ENCODE results near the gene SRGAP3. TPM values are rescaled to one million over a fixed set of nuclear protein-coding genes. Genes with fewer than 3 reads are reported as not detected.
"Not testable (repeated sequence)": the region's sequence is repeated elsewhere in the genome, so short reads cannot be mapped to it uniquely, and the experiment has no call there.

Gene SRGAP3
- 6.8 and 7.1 TPM in 2 replicates for total RNA-seq

GRCh38 chr3:9249273-9250192, at the start of gene SRGAP3:
SRGAP3 (minus strand) TSS chr3:9249646; CDS start chr3:9248951, 695 bp downstream.
- intact Hi-C loops (cut with micrococcal nuclease): loop anchor here (1.0 to 5.0 kb wide), 4 partner anchors 25 to 277 kb away; no protein-coding TSS in a partner anchor

- intact Hi-C loops (cut with micrococcal nuclease): no loop called here
Measured at GRCh38 chr3:9298236-9298635, 48.8 kb upstream of the SRGAP3 start.

- intact Hi-C loops (cut with micrococcal nuclease): no loop called here
Measured at GRCh38 chr3:9296241-9296640, 46.8 kb upstream of the SRGAP3 start.

DNA sequence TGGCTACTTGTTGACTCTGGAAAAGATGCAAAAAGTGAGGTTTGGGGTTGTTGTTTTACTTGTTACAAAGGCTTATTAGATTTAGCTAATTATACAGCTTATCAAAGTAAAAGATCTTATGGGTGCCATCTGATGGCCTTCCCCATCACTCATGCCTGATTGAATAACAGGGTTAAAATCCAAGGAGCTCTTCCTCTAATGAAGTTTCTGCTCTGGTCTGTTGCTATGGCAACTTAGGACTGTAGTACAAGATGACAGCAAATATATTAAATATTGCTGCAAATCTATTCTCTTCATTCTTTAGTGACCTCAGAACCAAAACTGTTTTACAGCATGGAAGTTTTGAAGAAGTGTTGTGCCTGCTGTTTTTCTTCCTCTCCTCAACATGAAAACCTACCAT, 45.6 kb upstream of the SRGAP3 start:
- intact Hi-C loops (cut with micrococcal nuclease): no loop called here

DNA sequence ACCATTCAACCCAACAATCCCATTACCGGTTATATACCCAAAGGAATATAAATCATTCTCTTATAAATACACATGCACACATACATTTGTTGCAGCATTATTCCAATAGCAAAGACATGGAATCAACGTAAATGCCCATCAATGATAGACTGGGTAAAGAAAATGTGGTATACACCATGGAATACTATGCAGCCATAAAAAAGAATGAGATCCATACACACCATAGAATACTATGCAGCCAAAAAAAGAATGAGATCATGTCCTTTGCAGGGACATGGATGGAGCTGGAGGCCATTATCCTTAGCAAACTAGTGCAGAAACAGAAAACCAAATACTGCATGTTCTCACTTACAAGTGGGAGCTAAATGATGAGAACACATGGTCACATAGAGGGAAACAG, 44.5 kb upstream of the SRGAP3 start:
- intact Hi-C loops (cut with micrococcal nuclease): not testable (repeated sequence)

DNA sequence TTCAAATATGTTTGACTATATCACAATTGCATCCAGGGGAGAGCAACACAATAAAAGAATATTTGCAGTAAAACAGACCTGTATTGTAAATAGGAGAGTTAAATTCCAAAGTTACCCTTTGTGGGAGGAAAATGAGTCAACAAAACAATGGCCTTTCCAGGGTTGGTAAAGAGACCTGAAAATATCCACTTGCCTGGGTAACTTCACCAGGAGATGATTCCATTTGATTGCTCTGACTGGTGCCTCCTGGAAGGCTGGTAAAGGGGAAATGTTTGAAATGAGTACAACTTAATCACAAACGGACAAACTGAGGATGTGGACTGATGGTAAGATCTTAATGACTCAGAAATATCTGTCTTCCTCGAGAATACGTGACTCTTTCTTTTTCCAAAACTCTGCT, 43.6 kb upstream of the SRGAP3 start:
- intact Hi-C loops (cut with micrococcal nuclease): no loop called here

DNA sequence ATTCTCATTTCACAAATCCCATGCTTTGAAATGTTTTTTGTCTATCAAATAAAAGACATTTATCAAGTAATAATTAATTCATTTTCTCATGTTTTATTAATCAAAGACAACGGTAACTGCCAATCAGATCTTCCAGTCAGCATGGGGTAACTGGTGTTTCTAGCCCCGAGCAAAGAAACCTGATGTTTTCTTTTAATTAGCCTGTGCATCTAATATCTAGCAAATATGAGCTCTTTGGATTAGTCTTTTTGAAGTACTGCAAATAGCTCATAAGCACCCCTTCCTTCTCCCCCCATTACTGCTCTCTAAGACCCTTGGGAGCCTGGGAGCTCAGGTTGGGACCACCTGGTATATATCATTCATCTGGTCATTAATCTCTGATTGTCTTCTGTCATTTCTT, 43.1 kb upstream of the SRGAP3 start:
- intact Hi-C loops (cut with micrococcal nuclease): no loop called here

DNA sequence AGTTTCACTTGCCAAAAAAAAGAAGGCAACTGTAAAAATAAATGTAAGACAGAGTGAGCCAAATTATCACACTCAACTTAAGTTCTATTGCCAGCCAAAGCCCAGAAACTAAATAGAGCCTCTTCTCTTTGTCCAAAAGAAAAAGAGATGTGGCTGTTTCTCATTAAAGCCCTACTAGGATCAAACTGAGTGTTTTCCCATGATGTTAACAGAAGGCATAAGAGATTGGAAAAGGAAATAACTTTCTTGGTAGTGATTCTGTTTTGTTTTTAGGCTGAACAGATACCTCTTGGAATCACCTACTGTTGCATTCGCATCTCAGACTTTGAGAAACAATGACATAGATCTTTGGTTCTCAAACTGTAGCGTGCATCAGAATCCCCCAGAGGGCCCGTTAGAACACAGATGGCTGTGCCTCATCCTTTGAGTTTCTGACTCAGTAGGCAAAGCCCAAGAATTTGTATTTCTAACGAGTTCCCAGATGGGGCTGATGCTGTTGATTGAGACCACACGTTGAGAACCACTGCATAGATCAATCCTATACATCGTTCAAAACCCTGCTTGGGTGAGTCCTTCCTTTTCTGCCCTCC, 42.5 kb upstream of the SRGAP3 start:
- intact Hi-C loops (cut with micrococcal nuclease): no loop called here

GRCh38 chr3:9290566-9290965, 41.1 kb upstream of the SRGAP3 start:
- intact Hi-C loops (cut with micrococcal nuclease): no loop called here

- intact Hi-C loops (cut with micrococcal nuclease): not testable (repeated sequence)
Measured at GRCh38 chr3:9281533-9281932, 32.1 kb upstream of the SRGAP3 start.

DNA sequence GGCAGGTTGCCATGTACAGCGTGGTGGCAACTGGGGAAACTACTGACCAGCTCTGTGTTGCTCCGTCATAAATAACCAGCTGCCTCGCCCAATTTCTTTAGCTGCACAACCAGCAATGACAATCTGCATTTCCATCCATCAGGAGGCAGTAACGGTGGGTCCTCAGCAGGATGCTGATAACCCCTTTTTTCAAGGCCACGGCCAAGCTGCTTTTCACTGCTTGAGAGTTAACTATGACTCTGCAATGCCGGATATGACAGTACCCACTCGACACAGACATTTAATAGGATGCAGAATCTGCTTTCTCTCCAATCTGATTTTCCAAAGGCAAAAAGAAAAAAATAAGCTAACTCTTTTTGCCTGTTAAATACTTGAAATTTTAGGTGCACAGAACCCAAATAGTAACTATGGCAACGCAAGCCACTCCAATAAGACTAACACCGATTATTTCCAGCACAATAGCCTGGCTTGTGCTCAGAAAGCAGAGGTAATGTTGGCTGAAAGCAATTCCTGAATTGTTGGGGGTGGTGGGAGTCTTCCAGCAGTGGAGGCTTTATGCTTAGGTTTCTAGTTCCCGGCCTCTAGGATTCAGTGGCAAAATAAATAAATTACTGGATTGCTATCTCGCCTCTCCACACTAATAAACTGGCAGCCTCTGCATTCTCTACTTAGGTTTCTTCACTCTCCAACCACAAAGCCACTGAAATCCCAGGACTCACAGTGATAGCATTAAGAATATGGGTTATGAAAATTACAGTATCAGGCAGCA, 31.2 kb upstream of the SRGAP3 start:
- intact Hi-C loops (cut with micrococcal nuclease): no loop called here

- intact Hi-C loops (cut with micrococcal nuclease): no loop called here
Measured at GRCh38 chr3:9279966-9280365, 30.5 kb upstream of the SRGAP3 start.

GRCh38 chr3:9278498-9278897, 29.1 kb upstream of the SRGAP3 start:
- intact Hi-C loops (cut with micrococcal nuclease): no loop called here

- intact Hi-C loops (cut with micrococcal nuclease): no loop called here
Measured at GRCh38 chr3:9278085-9278484, 28.6 kb upstream of the SRGAP3 start.

GRCh38 chr3:9276761-9277370, 27.4 kb upstream of the SRGAP3 start:
- intact Hi-C loops (cut with micrococcal nuclease): no loop called here

- intact Hi-C loops (cut with micrococcal nuclease): no loop called here
Measured at GRCh38 chr3:9271903-9272302, 22.5 kb upstream of the SRGAP3 start.

GRCh38 chr3:9270704-9271103, 21.3 kb upstream of the SRGAP3 start:
- intact Hi-C loops (cut with micrococcal nuclease): no loop called here

- intact Hi-C loops (cut with micrococcal nuclease): no loop called here
Measured at GRCh38 chr3:9266716-9267115, 17.3 kb upstream of the SRGAP3 start.

GRCh38 chr3:9260305-9260704, 10.9 kb upstream of the SRGAP3 start:
- intact Hi-C loops (cut with micrococcal nuclease): no loop called here

DNA sequence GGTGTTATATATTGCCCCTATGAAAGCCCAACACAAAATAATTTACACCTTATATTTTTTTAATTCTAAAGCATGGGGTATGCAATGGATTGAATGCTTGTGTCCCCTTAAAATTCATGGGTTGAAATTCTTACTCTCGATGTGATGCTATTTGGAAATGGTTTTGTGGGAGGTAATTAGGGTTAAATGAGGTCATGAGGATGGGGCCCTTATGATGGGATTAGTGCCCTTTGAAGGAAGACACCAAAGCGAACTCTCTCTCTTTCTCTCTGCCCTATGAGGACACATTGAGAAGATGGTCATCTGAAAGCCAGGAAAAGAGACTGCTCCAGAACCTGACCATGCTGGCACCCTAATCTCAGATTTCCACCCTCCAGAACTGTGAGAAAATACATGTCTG, 7.6 kb upstream of the SRGAP3 start:
- intact Hi-C loops (cut with micrococcal nuclease): no loop called here

DNA sequence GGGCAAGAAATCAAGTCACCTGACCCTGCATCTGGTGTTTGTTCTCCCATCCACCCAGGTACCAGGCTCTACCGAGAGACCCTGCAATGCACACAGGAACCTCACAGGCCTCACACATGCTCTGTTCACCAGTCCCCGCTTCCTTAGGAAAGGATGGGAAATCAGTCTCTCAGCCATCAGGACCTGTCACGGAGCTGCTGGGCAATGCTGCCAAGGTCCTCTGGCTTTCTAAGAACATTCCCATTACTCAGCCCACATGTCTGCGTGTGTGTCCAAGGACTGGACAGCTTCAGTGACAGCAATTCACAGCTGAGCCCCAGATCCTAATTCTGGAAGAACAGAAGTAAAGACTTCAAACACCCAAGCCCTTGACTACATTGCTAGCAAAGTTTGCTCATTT, 6.5 kb upstream of the SRGAP3 start:
- intact Hi-C loops (cut with micrococcal nuclease): no loop called here

DNA sequence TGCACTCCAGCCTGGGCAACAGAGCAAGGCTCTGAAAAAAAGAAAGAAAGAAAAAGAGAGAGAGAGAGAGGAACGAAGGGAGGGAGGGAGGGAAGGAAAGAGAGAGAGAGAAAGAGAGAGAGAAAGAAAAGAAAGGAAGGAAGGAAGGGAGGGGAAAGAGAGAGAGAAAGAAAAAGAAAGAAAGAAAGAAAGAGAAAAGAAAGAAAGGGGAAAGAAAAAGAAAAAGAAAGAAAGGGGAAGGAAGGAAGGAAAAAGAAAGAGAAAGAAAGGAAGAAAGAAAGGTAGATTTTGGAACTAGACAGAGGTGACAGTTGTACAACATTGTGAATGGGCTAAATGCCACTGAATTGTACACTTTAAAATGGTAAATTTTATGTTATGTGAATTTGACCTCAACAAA, 5.3 kb upstream of the SRGAP3 start:
- intact Hi-C loops (cut with micrococcal nuclease): no loop called here
